Calu3 (cell line): ENCODE measurements around the gene STX17. TPM values are rescaled to one million over a fixed set of nuclear protein-coding genes. Genes with fewer than 3 reads are reported as not detected.
A peak's percentile ranks its signal among the peaks of the same experiment; 100 is the strongest.

Experiments used
- BruUV-seq: library from RNA; stranded (reverse); fragments of 400-500 nt; replicated peaks from 2 replicates; lab custom pipeline; 2021; lab: Mats Ljungman, UMichigan
- CTCF ChIA-PET: fragments of 300-600 bp; sonication (Branson Sonifier 250); formaldehyde crosslinking; loops from one replicate; lab custom pipeline; 2022; ENCODE audit warnings: antibody characterized with exemption; lab: Charles Lee
- DNase-seq: peaks from one replicate; pipeline ENCODE4 v3.0.0; 2022
- H3K27ac Mint-ChIP-seq: one replicate; pipeline ENCODE4 v1.8.0; 2022; ENCODE audit warnings: mixed read lengths; ENCODE audit not compliant: unreplicated experiment
- H3K27me3 Mint-ChIP-seq: one replicate; pipeline ENCODE4 v1.8.0; 2022; ENCODE audit warnings: mixed read lengths; ENCODE audit not compliant: unreplicated experiment
- H3K36me3 Mint-ChIP-seq: one replicate; pipeline ENCODE4 v1.8.0; 2022; ENCODE audit warnings: mild to moderate bottlenecking, moderate library complexity, mixed read lengths; ENCODE audit not compliant: insufficient read depth, unreplicated experiment
- H3K4me1 Mint-ChIP-seq: one replicate; pipeline ENCODE4 v1.8.0; 2022; ENCODE audit warnings: mild to moderate bottlenecking, low read depth, mixed read lengths; ENCODE audit not compliant: unreplicated experiment
- H3K4me3 Mint-ChIP-seq: one replicate; pipeline ENCODE4 v1.8.0; 2022; ENCODE audit warnings: mild to moderate bottlenecking, low read depth, moderate library complexity, mixed read lengths; ENCODE audit not compliant: unreplicated experiment
- H3K9me3 Mint-ChIP-seq: one replicate; pipeline ENCODE4 v1.8.0; 2022; ENCODE audit warnings: low read depth, mixed read lengths; ENCODE audit not compliant: unreplicated experiment
- intact Hi-C: fragments of 100-400 bp; cut with micrococcal nuclease; formaldehyde crosslinking; loops from one replicate; pipeline ENCODE4 v1.10.0; 2022; ENCODE audit not compliant: unreplicated experiment
- total RNA-seq: library from RNA; stranded (reverse); gene quantifications from 2 replicates; pipeline ENCODE4 v1.2.3, GENCODE V29; 2022
- TF ChIP-seq, protein P1 (sequence below): fragments of 200-600 bp; IDR thresholded peaks from one replicate; pipeline ENCODE4 v1.8.0; 2022; ENCODE audit warnings: antibody characterized with exemption; ENCODE audit not compliant: unreplicated experiment

STX17 gene
- total RNA-seq, 1 experiment from 2014 or later = 21.5 TPM

- CTCF ChIA-PET = no interaction called here
- BruUV-seq = no TSS peak
- TF ChIP-seq, protein P1, sequence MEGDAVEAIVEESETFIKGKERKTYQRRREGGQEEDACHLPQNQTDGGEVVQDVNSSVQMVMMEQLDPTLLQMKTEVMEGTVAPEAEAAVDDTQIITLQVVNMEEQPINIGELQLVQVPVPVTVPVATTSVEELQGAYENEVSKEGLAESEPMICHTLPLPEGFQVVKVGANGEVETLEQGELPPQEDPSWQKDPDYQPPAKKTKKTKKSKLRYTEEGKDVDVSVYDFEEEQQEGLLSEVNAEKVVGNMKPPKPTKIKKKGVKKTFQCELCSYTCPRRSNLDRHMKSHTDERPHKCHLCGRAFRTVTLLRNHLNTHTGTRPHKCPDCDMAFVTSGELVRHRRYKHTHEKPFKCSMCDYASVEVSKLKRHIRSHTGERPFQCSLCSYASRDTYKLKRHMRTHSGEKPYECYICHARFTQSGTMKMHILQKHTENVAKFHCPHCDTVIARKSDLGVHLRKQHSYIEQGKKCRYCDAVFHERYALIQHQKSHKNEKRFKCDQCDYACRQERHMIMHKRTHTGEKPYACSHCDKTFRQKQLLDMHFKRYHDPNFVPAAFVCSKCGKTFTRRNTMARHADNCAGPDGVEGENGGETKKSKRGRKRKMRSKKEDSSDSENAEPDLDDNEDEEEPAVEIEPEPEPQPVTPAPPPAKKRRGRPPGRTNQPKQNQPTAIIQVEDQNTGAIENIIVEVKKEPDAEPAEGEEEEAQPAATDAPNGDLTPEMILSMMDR = no peak
- H3K4me3 Mint-ChIP-seq = no peak overlapping the region
- peak; percentile 0 for DNase-seq
- no peaks in the 10 kb centered on the region for H3K36me3 Mint-ChIP-seq
- H3K27ac Mint-ChIP-seq = no peak overlapping the region
- intact Hi-C loops = no loop called here
- H3K9me3 Mint-ChIP-seq = no peaks in the 10 kb centered on the region
- no peaks in the 10 kb centered on the region for H3K27me3 Mint-ChIP-seq
- H3K4me1 Mint-ChIP-seq = no peaks in the 10 kb centered on the region
Measured at GRCh38 chr9:99948896-99949295, 42.4 kb downstream of the STX17 start.

DNA sequence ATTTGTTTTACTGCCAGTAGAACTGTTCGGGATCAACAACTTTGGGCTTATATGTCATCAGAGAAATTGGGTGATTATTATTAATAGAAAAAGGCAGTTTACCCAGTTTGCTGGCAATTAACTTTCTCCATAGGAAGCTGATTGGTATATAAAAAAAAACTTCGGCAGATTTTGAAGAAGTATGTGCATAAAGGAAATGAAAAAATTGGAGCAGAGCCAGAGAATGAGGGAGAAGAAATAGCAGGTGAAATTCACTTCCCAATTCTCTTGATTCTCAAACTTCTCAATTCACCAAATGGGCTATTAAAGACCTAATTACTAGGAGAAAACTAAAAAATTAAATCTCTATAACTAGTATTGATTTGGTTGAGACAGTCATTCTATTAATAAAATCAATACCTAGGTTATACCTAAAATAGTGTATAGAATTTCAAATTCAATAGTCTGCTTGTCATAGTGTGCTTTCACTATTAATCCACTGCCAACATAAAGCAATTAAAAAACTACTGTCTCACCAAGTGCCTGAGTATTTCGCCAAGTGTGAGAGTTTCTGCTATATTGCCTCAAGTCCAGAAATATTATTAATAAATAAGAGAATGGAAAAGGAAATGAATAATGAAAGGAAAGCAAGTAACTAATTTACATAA lies 47.5 kb downstream of the STX17 start:
- TF ChIP-seq, protein P1 = no peak
- no peak overlapping the region for H3K4me3 Mint-ChIP-seq
- intact Hi-C loops = no loop called here
- CTCF ChIA-PET = no interaction called here
- no TSS peak for BruUV-seq
- H3K4me1 Mint-ChIP-seq = no peaks in the 10 kb centered on the region
- H3K27ac Mint-ChIP-seq = no peak overlapping the region
- no peaks in the 10 kb centered on the region for H3K27me3 Mint-ChIP-seq
- no peaks in the 10 kb centered on the region for H3K9me3 Mint-ChIP-seq
- DNase-seq = no peak
- H3K36me3 Mint-ChIP-seq = no peaks in the 10 kb centered on the region

DNA sequence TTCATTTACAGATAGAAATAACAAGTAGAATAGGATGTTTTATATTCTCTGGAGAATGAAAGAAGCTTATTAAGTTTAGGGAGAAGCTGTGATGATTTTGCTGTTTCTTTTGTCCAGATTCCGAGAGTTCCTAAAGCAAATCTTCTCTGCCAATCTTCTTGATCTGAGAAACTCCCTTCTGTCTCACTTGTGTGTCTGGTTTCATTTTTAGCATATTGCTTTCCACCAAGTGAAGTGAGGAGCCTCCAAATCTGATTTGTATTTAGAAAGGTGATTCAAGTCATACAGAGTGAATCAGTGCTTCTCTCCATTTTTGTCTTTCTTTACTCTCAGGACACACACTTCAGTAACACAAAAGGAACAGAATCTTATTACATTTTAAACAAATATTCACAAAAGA lies 48.4 kb downstream of the STX17 start:
- Mint-ChIP-seq H3K9me3 (no peaks in the 10 kb centered on the region), H3K4me1 (no peaks in the 10 kb centered on the region), H3K27ac (no peak overlapping the region), H3K27me3 (no peaks in the 10 kb centered on the region), H3K36me3 (no peaks in the 10 kb centered on the region), H3K4me3 (no peak overlapping the region)
- intact Hi-C loops = no loop called here
- TF ChIP-seq, protein P1 = no peak
- CTCF ChIA-PET = no interaction called here
- no TSS peak for BruUV-seq
- no peak for DNase-seq

DNA sequence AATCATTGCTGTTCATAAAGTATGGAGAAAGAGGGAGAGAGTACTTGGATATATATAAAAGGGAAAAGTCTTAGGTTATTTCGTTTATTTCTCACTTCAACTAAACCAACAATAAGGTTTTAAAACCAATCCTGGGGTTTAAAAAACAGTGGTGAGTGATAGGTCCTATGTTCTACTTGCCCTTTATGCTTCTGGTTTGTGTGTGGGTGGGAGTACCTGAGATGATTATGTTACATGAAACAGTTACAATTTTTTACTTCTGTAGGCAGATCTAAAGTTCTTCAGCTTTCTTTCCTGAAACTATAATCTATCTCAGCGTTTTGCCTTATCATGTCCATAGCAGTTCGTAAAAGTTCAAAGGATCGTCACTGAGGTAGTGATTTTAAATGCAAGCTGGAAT lies 49.2 kb downstream of the STX17 start:
- no TSS peak for BruUV-seq
- CTCF ChIA-PET = no interaction called here
- no peaks in the 10 kb centered on the region for H3K9me3 Mint-ChIP-seq
- no peaks in the 10 kb centered on the region for H3K27me3 Mint-ChIP-seq
- no peak overlapping the region for H3K4me3 Mint-ChIP-seq
- no peaks in the 10 kb centered on the region for H3K36me3 Mint-ChIP-seq
- intact Hi-C loops = no loop called here
- TF ChIP-seq, protein P1 = no peak
- DNase-seq = no peak
- no peaks in the 10 kb centered on the region for H3K4me1 Mint-ChIP-seq
- H3K27ac Mint-ChIP-seq = no peak overlapping the region
